ENCODE data around the gene ZNF423.

ZNF423 gene

GRCh38 chr16:49848530-49848929, 7.4 kb downstream of the ZNF423 start:
- no peak for DNase-seq (ENCODE audit: low spot score)

GRCh38 chr16:49846800-49847199, 9.1 kb downstream of the ZNF423 start:
- no peak for DNase-seq (ENCODE audit: low spot score)

GRCh38 chr16:49844359-49844758, 11.6 kb downstream of the ZNF423 start:
- DNase-seq (ENCODE audit: low spot score), result no peak

GRCh38 chr16:49843758-49844157, 12.2 kb downstream of the ZNF423 start:
- DNase-seq (ENCODE audit: low spot score), result no peak

- no peak for DNase-seq (ENCODE audit: low spot score)
These were observed 12.9 kb downstream of the ZNF423 start for GRCh38 chr16:49842972-49843371.

GRCh38 chr16:49839017-49839825, 16.7 kb downstream of the ZNF423 start:
- no peak for DNase-seq (ENCODE audit: low spot score)

- no peak for DNase-seq (ENCODE audit: low spot score)
These were observed 17.4 kb downstream of the ZNF423 start for GRCh38 chr16:49838441-49839016.

- no peak for DNase-seq (ENCODE audit: low spot score)
These were observed 18.1 kb downstream of the ZNF423 start for GRCh38 chr16:49837688-49838410.

- no peak for DNase-seq (ENCODE audit: low spot score)
These were observed 19.2 kb downstream of the ZNF423 start for GRCh38 chr16:49836668-49837067.

GRCh38 chr16:49836218-49836617, 19.7 kb downstream of the ZNF423 start:
- DNase-seq (ENCODE audit: low spot score), result no peak

GRCh38 chr16:49835161-49835777, 20.6 kb downstream of the ZNF423 start:
- no peak for DNase-seq (ENCODE audit: low spot score)

- no peak for DNase-seq (ENCODE audit: low spot score)
These were observed 21.3 kb downstream of the ZNF423 start for GRCh38 chr16:49834531-49835151.

GRCh38 chr16:49833796-49834530, 21.9 kb downstream of the ZNF423 start:
- DNase-seq (ENCODE audit: low spot score), result no peak

- no peak for DNase-seq (ENCODE audit: low spot score)
These were observed 22.8 kb downstream of the ZNF423 start for GRCh38 chr16:49833085-49833484.

GRCh38 chr16:49832177-49832576, 23.7 kb downstream of the ZNF423 start:
- no peak for DNase-seq (ENCODE audit: low spot score)

GRCh38 chr16:49830873-49831272, 25.0 kb downstream of the ZNF423 start:
- DNase-seq (ENCODE audit: low spot score), result no peak

GRCh38 chr16:49828533-49829267, 27.2 kb downstream of the ZNF423 start:
- no peak for DNase-seq (ENCODE audit: low spot score)

GRCh38 chr16:49827805-49828438, 28.0 kb downstream of the ZNF423 start:
- DNase-seq (ENCODE audit: low spot score), result no peak

- no peak for DNase-seq (ENCODE audit: low spot score)
These were observed 29.4 kb downstream of the ZNF423 start for GRCh38 chr16:49826515-49826914.

- no peak for DNase-seq (ENCODE audit: low spot score)
These were observed 30.9 kb downstream of the ZNF423 start for GRCh38 chr16:49825041-49825440.
